Fibroblast of villous mesenchyme (primary cell): Measurements from ENCODE around the gene SMAD2. TPM values are rescaled to one million over a fixed set of nuclear protein-coding genes. Genes with fewer than 3 reads are reported as not detected.
A peak's percentile ranks its signal among the peaks of the same experiment; 100 is the strongest.

ENCODE experiments used
- DNase-seq: peaks from one replicate; pipeline ENCODE4 v3.0.0-alpha.2; 2010; ENCODE audit warnings: low read depth
- H3K4me3 ChIP-seq: 2 replicates; pipeline ENCODE4 v1.5.1; 2011; ENCODE audit warnings: low read depth, mild to moderate bottlenecking, low read length
- total RNA-seq: library from RNA; depleted of rRNA; stranded (reverse); fragments of >200 nt; gene quantifications from 2 replicates; pipeline ENCODE4 v1.2.3, GENCODE V29; 2012
- TF ChIP-seq, protein P1 (sequence below): IDR thresholded peaks from 2 replicates; pipeline ENCODE4 v1.5.1; 2012; ENCODE audit warnings: low read depth, mild to moderate bottlenecking, low read length; ENCODE audit not compliant: insufficient read depth

The SMAD2 gene
- total RNA-seq, 1 donor, result 36.3 TPM

GRCh38 chr18:47817795-47818077 is 112.7 kb downstream of the SMAD2 start:
- TF ChIP-seq, protein P1, sequence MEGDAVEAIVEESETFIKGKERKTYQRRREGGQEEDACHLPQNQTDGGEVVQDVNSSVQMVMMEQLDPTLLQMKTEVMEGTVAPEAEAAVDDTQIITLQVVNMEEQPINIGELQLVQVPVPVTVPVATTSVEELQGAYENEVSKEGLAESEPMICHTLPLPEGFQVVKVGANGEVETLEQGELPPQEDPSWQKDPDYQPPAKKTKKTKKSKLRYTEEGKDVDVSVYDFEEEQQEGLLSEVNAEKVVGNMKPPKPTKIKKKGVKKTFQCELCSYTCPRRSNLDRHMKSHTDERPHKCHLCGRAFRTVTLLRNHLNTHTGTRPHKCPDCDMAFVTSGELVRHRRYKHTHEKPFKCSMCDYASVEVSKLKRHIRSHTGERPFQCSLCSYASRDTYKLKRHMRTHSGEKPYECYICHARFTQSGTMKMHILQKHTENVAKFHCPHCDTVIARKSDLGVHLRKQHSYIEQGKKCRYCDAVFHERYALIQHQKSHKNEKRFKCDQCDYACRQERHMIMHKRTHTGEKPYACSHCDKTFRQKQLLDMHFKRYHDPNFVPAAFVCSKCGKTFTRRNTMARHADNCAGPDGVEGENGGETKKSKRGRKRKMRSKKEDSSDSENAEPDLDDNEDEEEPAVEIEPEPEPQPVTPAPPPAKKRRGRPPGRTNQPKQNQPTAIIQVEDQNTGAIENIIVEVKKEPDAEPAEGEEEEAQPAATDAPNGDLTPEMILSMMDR, result no peak
- H3K4me3 ChIP-seq, result peak overlapping the region; percentile 26
- DNase-seq, result no peak

DNA sequence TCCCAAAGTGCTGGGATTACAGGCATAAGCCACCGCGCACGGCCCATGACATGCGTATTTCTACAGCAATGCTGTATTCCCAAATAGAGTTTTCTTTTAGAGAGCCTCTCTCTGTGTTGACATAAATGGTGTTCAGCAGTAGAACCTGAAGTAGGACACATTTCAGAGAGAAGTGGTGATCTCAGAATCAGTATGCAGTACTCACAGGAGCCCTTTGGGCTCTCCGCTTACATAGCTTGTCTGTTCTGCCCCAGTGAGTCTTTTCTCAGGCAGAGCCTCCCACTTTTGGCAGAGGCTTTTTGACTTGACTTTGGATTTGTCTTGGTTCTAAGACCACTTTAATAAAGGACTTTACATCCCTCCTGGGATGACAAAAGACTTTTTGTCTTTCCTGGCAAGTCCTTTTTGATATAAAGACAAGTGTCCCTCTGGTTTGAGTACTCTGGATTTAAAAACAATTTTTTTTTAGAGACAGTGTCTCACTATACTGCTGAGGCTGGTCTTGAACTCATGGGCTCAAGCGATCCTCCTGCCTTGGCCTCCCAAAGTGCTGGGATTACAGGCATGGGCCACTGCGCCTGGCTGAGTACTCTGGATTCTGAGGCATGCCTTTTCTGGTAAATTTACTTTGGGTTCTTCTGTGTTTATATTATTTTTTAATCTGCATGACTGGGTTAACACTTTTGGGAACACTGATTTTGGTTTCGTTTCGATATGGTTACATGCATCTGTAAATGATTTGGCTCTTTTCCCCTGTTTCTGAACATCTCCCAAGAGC is 113.3 kb downstream of the SMAD2 start:
- H3K4me3 ChIP-seq, result peak overlapping the region; percentile 26
- TF ChIP-seq, protein P1, result no peak
- DNase-seq, result peak; percentile 29

GRCh38 chr18:47815486-47816270 is 114.8 kb downstream of the SMAD2 start:
- TF ChIP-seq, protein P1, result no peak
- DNase-seq, result peak; percentile 11
- no peak overlapping the region for H3K4me3 ChIP-seq

DNA sequence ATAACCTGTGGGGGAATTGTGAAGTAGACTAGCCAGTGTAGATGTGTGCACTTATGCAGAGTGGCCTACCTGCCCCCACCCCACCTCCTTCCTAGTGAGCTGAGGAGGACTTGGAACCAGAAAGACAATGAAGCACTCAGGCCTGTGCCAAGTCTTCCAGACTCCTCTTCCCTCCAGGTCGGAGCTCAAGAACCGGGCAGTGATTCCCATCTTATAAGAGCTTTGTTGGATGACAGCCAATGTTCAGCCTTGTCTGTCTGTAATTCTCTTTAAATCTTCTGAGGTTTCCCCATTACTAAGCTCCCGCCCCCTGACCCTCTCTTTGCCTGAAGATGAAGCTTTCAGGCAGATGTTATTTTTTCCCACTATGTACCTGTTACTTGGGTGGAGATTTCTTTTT is 121.0 kb downstream of the SMAD2 start:
- H3K4me3 ChIP-seq, result no peak overlapping the region
- TF ChIP-seq, protein P1, result no peak
- no peak for DNase-seq

- no peak for DNase-seq
- TF ChIP-seq, protein P1, result no peak
- H3K4me3 ChIP-seq, result no peak overlapping the region
Observed at GRCh38 chr18:47802802-47803201, 127.7 kb downstream of the SMAD2 start.

GRCh38 chr18:47801817-47802216 is 128.6 kb downstream of the SMAD2 start:
- no peak for DNase-seq
- TF ChIP-seq, protein P1, result no peak
- no peak overlapping the region for H3K4me3 ChIP-seq
